Fibroblast of skin of abdomen (primary cell): ENCODE measurements around the gene PIMREG. TPM values are rescaled to one million over a fixed set of nuclear protein-coding genes. Genes with fewer than 3 reads are reported as not detected.

Source experiments
- DNase-seq: peaks from one replicate; pipeline ENCODE4 v3.0.0-alpha.2; 2013
- polyA plus RNA-seq, 2 experiments: library from polyadenylated mRNA; unstranded; fragments of 120-200 nt; gene quantifications; one replicate each; pipeline ENCODE4 v1.2.1, GENCODE V29; 2013; ENCODE audit not compliant: insufficient read length in 2 of 2

PIMREG gene
- polyA plus RNA-seq (2013, experiment 1 of 2; ENCODE audit: insufficient read length) = 30.4 TPM
- polyA plus RNA-seq (2013, experiment 2 of 2; ENCODE audit: insufficient read length) = 29.7 TPM

GRCh38 chr17:6443692-6444570 is at the start of gene PIMREG:
PIMREG (plus strand) TSS chr17:6444455; CDS start chr17:6445111, 656 bp downstream.
- peak; percentile 94 for DNase-seq

GRCh38 chr17:6398955-6399354 is 45.3 kb upstream of the PIMREG start:
- no peak for DNase-seq

- peak; percentile 44 for DNase-seq
Measured at GRCh38 chr17:6402258-6402657, 42.0 kb upstream of the PIMREG start.

GRCh38 chr17:6408276-6408675 is 36.0 kb upstream of the PIMREG start:
- no peak for DNase-seq

- no peak for DNase-seq
Measured at GRCh38 chr17:6408735-6409134, 35.5 kb upstream of the PIMREG start.

- peak; percentile 38 for DNase-seq
Measured at GRCh38 chr17:6413065-6413464, 31.2 kb upstream of the PIMREG start.

- no peak for DNase-seq
Measured at GRCh38 chr17:6415616-6416015, 28.6 kb upstream of the PIMREG start.

- no peak for DNase-seq
Measured at GRCh38 chr17:6420173-6420641, 24.0 kb upstream of the PIMREG start.

- DNase-seq = peak; percentile 66
Measured at GRCh38 chr17:6421700-6422604, 22.3 kb upstream of the PIMREG start.

- DNase-seq = no peak
Measured at GRCh38 chr17:6422654-6423241, 21.5 kb upstream of the PIMREG start.

GRCh38 chr17:6423931-6424330 is 20.3 kb upstream of the PIMREG start:
- DNase-seq = no peak

- DNase-seq = no peak
Measured at GRCh38 chr17:6425407-6425806, 18.8 kb upstream of the PIMREG start.

GRCh38 chr17:6426356-6427101 is 17.7 kb upstream of the PIMREG start:
- no peak for DNase-seq

- peak; percentile 34 for DNase-seq
Measured at GRCh38 chr17:6427279-6427781, 16.9 kb upstream of the PIMREG start.

- DNase-seq = no peak
Measured at GRCh38 chr17:6428207-6428965, 15.9 kb upstream of the PIMREG start.

- DNase-seq = no peak
Measured at GRCh38 chr17:6429266-6429665, 15.0 kb upstream of the PIMREG start.

GRCh38 chr17:6430769-6431168 is 13.5 kb upstream of the PIMREG start:
- no peak for DNase-seq

- no peak for DNase-seq
Measured at GRCh38 chr17:6435051-6435450, 9.2 kb upstream of the PIMREG start, which contains the start of gene AIPL1. AIPL1 (minus strand) TSS chr17:6435121; CDS start chr17:6435104, 17 bp downstream.

GRCh38 chr17:6435968-6436367 is 8.3 kb upstream of the PIMREG start:
- peak; percentile 50 for DNase-seq

GRCh38 chr17:6437466-6437865 is 6.8 kb upstream of the PIMREG start:
- no peak for DNase-seq

GRCh38 chr17:6437956-6438355 is 6.3 kb upstream of the PIMREG start:
- DNase-seq = no peak
